ENCODE measurements around the gene SLC39A6.
A peak's percentile ranks its signal among the peaks of the same experiment; 100 is the strongest.
"Not testable (repeated sequence)": the region's sequence is repeated elsewhere in the genome, so short reads cannot be mapped to it uniquely, and the experiment has no call there.

The SLC39A6 gene

DNA sequence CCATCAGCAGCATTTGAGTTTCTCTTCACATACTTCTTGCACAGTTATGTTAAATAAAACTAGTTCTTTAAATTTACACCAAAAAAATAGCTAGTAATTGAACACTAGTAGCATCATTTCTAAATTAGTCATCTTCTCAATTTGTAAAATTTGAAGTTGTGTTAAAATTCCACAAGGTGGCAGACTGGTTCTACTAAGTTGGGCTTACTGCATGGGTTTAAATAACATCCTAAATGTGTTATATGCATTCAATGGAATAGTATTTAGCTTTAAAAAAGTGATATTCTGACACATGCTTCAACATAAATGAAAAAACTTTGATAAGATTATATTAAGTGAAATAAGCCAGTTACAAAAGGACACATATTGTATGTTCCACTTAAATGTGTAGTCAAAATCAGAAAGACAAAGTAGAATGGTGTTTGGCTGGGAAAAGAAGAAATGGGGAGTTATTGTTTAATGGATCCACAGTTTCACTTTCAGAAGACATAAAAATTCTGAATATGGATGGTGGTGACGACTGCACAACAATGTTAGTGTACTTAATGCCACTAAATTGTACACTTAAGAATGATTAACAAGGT is 33.1 kb downstream of the SLC39A6 start:
- no peak for DNase-seq

DNA sequence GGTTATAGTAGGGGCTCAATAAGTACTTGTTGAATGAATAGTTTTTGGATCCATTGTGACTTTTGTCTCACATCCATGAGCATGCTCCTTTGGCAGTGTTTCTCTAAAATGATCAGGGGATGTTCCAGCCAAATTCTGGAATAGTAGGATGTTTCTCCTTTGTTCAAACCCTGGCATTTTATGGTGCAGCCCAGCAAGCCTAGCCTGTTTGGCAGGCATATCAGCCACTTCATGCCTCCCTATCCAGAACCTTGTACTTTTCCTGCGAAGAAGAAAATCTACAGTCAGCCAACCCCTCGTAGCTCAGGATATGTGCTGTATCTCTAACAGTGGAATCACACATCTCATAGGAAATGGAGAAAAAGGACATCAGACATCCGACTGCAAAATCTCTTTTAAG is 34.7 kb downstream of the SLC39A6 start:
- DNase-seq: no peak

- DNase-seq: not testable (repeated sequence)
Measured at GRCh38 chr18:36092116-36092515, 37.0 kb downstream of the SLC39A6 start.

DNA sequence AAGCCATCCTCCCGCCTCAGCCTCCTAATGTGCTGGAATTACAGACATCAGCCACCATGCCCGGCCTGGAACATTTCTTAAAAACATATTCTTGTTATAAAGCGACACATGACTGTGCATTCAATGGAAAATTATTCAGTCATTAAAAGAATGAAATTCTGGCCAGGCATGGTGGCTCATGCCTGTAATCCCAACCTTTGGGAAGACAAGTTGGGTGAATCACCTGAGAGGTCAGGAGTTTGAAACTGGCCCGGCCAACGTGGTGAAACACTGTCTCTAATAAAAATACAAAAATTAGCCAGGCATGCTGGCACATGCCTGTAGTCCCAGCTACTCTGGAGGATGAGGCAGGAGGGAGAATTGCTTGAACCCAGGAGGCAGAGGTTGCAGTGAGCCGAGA is 40.1 kb downstream of the SLC39A6 start:
- no peak for DNase-seq

DNA sequence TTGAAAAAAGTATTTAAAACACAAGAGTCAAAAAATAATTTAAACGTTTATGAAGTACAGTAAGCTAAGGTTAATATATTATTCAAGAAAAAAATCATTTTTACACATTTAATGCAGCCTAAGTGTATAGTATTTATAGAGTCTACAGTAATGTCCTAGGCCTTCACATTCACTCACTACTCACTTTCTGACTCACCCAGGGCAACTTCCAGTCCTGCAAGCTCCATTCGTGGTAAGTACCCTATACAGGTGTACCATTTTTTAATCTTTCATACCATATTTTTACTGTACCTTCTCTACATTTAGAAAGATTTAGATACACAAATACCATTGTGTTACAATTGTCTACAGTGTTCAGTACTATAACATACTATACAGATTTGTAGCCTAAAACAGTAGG is 40.9 kb downstream of the SLC39A6 start:
- DNase-seq: no peak

GRCh38 chr18:36086186-36086585 is 43.0 kb downstream of the SLC39A6 start:
- DNase-seq: no peak

- no peak for DNase-seq
Measured at GRCh38 chr18:36085195-36085594, 43.9 kb downstream of the SLC39A6 start.

DNA sequence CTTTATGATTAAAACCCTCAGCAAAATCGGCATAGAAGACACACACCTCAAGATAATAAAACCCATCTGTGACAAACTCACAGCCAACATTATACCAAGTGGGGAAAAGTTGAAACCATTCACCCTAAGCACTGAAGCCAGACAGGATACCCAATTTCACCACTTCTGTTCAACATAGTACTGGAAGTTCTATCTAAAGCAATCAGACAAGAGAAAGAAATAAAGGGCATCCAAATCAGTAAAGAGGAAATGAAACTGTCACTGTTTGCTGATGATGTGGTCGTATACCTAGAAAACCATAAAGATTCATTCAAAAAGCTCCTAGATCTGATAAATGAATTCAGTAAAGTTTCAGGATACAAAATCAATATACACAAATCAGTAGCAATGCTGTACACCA is 45.4 kb downstream of the SLC39A6 start:
- DNase-seq: no peak

GRCh38 chr18:36081118-36081517 is 48.0 kb downstream of the SLC39A6 start:
- DNase-seq: not testable (repeated sequence)

GRCh38 chr18:36078751-36079529 is 50.2 kb downstream of the SLC39A6 start:
- no peak for DNase-seq

DNA sequence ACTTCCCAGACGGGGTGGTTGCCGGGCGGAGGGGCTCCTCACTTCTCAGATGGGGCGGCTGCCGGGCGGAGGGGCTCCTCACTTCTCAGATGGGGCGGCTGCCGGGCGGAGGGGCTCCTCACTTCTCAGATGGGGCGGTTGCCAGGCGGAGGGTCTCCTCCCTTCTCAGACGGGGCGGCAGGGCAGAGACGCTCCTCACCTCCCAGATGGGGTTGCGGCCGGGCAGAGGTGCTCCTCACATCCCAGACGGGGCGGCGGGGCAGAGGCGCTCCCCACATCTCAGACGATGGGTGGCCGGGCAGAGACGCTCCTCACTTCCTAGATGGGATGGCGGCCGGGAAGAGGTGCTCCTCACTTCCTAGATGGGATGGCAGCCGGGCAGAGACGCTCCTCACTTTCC is 51.4 kb downstream of the SLC39A6 start:
- not testable (repeated sequence) for DNase-seq

- DNase-seq: no peak
Measured at GRCh38 chr18:36075862-36076587, 53.1 kb downstream of the SLC39A6 start.

DNA sequence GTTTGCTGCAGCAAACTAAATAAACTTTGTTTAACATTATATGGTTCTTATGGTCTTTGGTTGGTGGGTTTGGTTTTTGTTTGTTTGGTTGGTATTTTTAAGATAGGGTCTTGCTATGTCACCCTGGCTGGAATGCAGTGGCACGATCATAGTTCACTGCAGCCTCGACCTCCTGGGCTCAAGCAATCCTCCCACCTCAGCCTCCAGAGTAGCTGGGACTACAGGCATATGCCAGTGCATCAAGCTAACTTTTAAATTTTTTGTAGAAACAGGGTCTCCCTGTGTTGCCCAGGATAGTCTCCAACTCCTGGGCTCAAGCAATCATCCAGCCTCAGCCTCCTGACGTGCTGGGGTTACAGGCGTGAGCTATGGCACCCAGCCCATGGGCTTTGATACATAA is 54.7 kb downstream of the SLC39A6 start:
- no peak for DNase-seq

DNA sequence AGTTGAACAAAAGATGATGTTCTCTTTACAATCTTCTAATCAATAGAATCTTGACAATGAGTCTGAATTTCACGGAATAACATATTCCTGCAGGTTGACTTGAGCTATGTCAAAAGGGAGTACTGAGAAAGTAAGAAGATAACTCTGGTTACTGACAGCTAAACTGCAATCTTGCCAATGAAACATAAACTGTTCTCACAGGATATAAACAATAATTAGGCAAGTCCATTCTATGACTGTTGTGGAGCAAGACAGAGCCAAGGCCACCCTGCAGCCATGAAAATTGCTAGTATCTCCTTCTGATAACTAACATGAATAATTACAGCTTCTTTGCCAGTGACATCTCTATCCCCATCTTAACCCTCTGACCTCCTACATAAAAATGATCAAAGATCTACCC is 55.5 kb downstream of the SLC39A6 start:
- no peak for DNase-seq

DNA sequence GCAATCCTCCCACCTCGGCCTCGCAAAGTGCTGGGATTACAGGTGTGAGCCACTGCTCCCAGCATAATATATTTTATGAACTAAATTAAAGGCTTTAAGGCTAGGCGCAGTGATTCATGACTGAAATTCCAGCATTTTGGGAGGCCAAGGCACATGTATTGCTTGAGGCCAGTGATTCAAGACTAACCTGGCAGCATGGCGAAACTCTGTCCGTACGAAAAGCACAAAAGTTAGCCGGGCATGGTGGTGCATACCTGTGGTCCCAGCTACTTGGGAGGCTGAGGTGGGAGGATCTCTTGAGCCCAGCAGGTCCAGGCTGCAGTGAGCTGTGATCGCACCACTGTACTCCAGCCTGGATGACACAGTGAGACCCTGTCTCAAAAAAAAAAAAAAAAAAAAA is 56.7 kb downstream of the SLC39A6 start:
- DNase-seq: not testable (repeated sequence)

DNA sequence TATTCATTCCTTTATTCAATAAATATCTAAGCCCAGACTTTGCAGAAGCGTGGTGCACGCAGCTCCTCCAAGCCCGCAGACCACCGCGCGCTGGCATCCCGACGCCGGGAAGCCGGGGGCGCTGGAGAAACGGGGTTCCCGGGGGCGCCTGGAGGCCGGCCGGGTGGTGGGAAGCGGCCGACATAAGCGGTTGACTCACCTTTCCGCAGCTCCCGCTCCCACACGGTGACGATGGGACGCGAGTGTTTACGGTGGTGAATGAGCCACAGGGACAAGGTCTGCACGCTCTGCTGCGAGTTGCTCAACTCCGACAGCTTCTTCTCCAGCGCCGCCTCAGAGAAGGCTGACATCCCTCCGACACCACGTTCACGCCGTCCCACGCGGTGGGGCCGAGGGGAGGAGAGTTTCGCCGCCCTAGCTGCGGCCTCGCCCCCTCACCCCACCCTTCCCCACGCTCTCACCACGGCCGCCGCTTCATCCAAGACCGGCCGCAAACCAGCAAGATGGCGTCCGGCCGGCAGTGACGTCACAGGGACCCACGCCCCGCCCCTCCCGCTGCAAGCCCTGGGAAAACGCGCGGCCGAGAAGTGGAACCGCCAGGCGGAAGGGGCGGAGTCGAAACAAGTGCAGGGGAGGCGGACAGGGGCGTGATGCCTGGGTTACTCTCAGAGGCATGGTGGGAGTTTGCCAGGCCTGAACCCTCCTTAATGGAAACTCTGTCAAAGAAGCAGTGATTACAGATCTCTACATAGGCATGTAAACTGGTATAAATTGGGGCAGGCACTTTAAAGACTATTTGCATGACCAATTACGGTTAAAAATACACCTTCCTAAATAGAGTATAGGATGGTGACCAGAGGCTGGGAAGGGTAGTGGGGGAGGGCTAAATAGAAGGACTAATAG is 61.8 kb downstream of the SLC39A6 start, which contains the start of gene RPRD1A:
TSS of gene RPRD1A (minus strand) at position 505 of the 903 bp plus-strand sequence. CDS start at position 350, 155 bp downstream.
- DNase-seq: peak; percentile 99

DNA sequence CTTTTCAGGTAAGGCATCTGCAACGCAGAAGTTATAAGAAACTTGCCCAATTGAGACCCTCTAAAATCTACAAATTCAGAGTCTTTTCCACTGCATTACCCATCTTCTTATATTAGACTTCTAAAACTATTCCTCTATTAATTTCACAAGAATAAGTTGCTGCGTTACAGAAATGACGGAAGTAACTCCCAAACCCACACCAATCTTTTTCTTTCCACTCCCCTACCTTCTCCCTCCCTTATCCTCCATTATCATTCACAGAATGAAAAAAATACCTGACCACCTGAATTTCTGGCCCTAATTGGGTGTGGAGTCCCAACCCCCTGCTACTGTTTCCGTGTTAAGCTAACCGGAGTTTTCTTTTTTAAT is 62.5 kb downstream of the SLC39A6 start:
- no peak for DNase-seq

DNA sequence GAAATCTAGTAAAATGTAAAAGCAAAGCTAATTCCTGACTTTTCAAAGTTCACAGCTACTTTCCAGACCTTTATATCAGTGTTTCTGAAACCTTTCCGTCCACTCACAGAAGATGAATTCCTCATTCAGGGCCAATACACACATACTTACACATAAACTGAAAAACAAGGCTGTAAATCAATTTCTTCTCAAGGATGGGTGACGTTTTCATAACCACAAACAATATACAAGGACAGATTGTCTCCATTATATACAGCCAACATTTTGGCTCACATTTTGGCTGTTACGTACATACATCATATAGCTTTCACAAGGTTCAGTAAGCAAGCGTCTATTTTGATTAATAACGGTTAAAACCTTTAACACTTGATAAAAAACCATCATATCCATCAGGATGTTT is 63.1 kb downstream of the SLC39A6 start:
- DNase-seq: no peak

GRCh38 chr18:36064809-36065079 is 64.4 kb downstream of the SLC39A6 start:
- not testable (repeated sequence) for DNase-seq

DNA sequence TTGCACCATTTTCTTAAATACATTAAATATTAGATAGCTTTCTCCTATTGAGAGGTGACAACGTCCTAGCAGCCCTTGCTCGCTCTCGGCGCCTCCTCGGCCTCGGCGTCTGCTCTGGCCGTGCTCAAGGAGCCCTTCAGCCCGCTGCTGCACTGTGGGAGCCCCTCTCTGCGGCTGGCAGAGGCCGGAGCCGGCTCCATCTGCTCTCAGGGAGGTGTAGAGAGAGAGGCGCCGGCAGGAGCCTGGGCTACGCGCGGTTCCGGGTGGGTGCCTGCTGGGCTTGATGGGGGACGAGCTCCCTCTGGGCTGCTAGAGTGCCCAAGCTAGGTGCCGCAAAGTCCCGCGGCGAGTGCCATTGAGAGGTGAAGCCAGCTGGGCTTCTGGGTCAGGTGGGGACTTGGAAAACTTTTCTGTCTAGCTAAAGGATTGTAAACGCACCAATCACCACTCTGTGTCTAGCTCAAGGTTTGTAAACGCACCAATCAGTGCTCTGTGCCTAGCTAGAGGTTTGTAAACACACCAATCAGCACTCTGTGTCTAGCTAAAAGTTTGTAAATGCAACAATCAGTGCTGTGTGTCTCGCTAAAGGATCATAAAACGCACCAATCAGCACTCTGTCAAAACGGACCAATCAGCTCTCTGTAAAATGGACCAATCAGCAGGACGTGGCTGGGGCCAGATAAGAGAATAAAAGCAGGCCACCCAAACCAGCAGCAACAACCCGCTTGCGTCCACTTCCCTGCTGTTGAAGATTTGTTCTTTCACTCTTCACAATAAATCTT is 64.9 kb downstream of the SLC39A6 start:
- DNase-seq: no peak

DNA sequence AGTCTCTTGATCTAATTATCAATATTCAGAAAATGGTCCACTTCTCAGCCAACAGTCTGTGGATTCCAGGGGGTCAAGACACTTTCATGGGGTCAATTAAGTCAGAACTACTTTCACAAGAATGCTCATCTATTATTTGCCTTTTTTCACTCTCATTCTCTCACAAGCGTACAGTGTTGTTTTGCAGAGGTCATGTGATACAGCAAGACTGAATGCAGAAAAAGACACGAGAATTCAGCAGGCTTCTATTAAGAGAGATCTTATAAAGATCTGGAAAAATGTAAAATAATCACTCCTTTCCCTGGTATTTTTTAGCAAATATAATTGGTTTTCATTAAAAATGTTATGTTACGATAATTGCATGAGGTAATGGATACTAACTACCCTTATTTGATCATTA is 70.5 kb downstream of the SLC39A6 start:
- no peak for DNase-seq
